Neural cell (in vitro differentiated cells): ENCODE data around the gene THADA. TPM values are rescaled to one million over a fixed set of nuclear protein-coding genes. Genes with fewer than 3 reads are reported as not detected.

Experiments used
- H2AFZ ChIP-seq: fragments of 200-600, 300-800 bp; sonication (generic), shearing (Covaris generic); 2 replicates; pipeline ENCODE4 v1.6.0; 2014; ENCODE audit warnings: low read depth, mild to moderate bottlenecking, antibody characterized with exemption, low read length, moderate library complexity
- H3F3A ChIP-seq: fragments of 200-600 bp; shearing (Covaris generic); 2 replicates; pipeline ENCODE4 v1.6.1; 2016; ENCODE audit warnings: mild to moderate bottlenecking, moderate library complexity, mixed read lengths, antibody characterized with exemption, low read length; ENCODE audit not compliant: insufficient read depth, poor library complexity, severe bottlenecking
- H3K27ac ChIP-seq: fragments of 200-600, 300-800 bp; sonication (generic), shearing (Covaris generic); 2 replicates; pipeline ENCODE4 v1.5.1; 2014; ENCODE audit warnings: mild to moderate bottlenecking, low read length, moderate library complexity
- H3K27me3 ChIP-seq: fragments of 300-800, 200-600 bp; sonication (generic), shearing (Covaris generic); 2 replicates; pipeline ENCODE4 v1.6.0; 2014; ENCODE audit warnings: mild to moderate bottlenecking, low read depth, low read length, moderate library complexity; ENCODE audit not compliant: insufficient read depth
- H3K36me3 ChIP-seq: fragments of 300-800, 200-600 bp; sonication (generic), shearing (Covaris generic); 2 replicates; pipeline ENCODE4 v1.5.1; 2014; ENCODE audit warnings: mild to moderate bottlenecking, antibody characterized with exemption, low read length, moderate library complexity; ENCODE audit not compliant: insufficient read depth
- H3K4me2 ChIP-seq: fragments of 300-800, 200-600 bp; sonication (generic), shearing (Covaris generic); 2 replicates; pipeline ENCODE4 v1.6.0; 2014; ENCODE audit warnings: mild to moderate bottlenecking, low read length
- H3K4me3 ChIP-seq: fragments of 300-800, 200-600 bp; sonication (generic), shearing (Covaris generic); 2 replicates; pipeline ENCODE4 v1.5.1; 2014; ENCODE audit warnings: mild to moderate bottlenecking, low read length, moderate library complexity
- H3K79me2 ChIP-seq: fragments of 200-600 bp; shearing (Covaris generic); replicated peaks from 2 replicates; pipeline ENCODE4 v1.6.0; 2014; ENCODE audit warnings: mild to moderate bottlenecking, low read length, moderate library complexity; ENCODE audit not compliant: insufficient read depth
- H3K9ac ChIP-seq: fragments of 300-800, 200-600 bp; sonication (generic), shearing (Covaris generic); 2 replicates; pipeline ENCODE4 v1.6.1; 2016; ENCODE audit warnings: mild to moderate bottlenecking, low read length, mixed read lengths
- H3K9me2 ChIP-seq: fragments of 200-600 bp; shearing (Covaris generic); 2 replicates; pipeline ENCODE4 v1.6.1; 2016; ENCODE audit warnings: mild to moderate bottlenecking, low read length, mixed read lengths; ENCODE audit not compliant: insufficient read depth
- H3K9me3 ChIP-seq: fragments of 200-600, 300-800 bp; sonication (generic), shearing (Covaris generic); 2 replicates; pipeline ENCODE4 v1.6.1; 2016; ENCODE audit warnings: mild to moderate bottlenecking, mixed run types, low read length, moderate library complexity, mixed read lengths
- H4K20me1 ChIP-seq: fragments of 200-600 bp; shearing (Covaris generic); 2 replicates; pipeline ENCODE4 v1.6.1; 2016; ENCODE audit warnings: mild to moderate bottlenecking, mixed run types; ENCODE audit not compliant: insufficient read depth
- EP300 ChIP-seq: fragments of 450-650 bp; conservative IDR thresholded peaks from 2 replicates; pipeline ENCODE4 v1.6.1; 2014; ENCODE audit warnings: antibody characterized with exemption, mild to moderate bottlenecking, moderate library complexity; ENCODE audit not compliant: poor library complexity, severe bottlenecking
- EZH2 ChIP-seq: fragments of 200-600, 300-800 bp; shearing (Covaris generic), sonication (generic); IDR thresholded peaks from 2 replicates; pipeline ENCODE4 v1.6.1; 2014; ENCODE audit warnings: antibody characterized with exemption, low read length, borderline replicate concordance, mild to moderate bottlenecking; ENCODE audit not compliant: insufficient read depth, poor library complexity, severe bottlenecking
- MXI1 ChIP-seq: fragments of 450-650 bp; conservative IDR thresholded peaks from 2 replicates; pipeline ENCODE4 v1.6.1; 2014; ENCODE audit warnings: antibody characterized with exemption, mild to moderate bottlenecking; ENCODE audit not compliant: poor library complexity, severe bottlenecking
- POLR2AphosphoS5 ChIP-seq: IDR thresholded peaks from 2 replicates; pipeline ENCODE4 v1.6.1; 2012
- RAD21 ChIP-seq: fragments of 450-650 bp; conservative IDR thresholded peaks from 2 replicates; pipeline ENCODE4 v1.6.1; 2014; ENCODE audit warnings: antibody characterized with exemption, mild to moderate bottlenecking, moderate library complexity
- SMC3 ChIP-seq: fragments of 450-650 bp; conservative IDR thresholded peaks from 2 replicates; pipeline ENCODE4 v1.6.1; 2014; ENCODE audit warnings: antibody characterized with exemption, mild to moderate bottlenecking, moderate library complexity; ENCODE audit not compliant: poor library complexity
- TAF1 ChIP-seq: IDR thresholded peaks from 2 replicates; pipeline ENCODE4 v1.6.1; 2012; ENCODE audit warnings: low read depth
- polyA plus RNA-seq: library from polyadenylated mRNA; depleted of rRNA; stranded (reverse); fragments of >200 nt; gene quantifications from 2 replicates; pipeline ENCODE4 v1.2.3, GENCODE V29; 2014
- TF ChIP-seq, protein P1 (sequence below): fragments of 450-650 bp; IDR thresholded peaks from 2 replicates; pipeline ENCODE4 v1.5.1; 2014; ENCODE audit warnings: antibody characterized with exemption, mild to moderate bottlenecking, moderate library complexity; ENCODE audit not compliant: poor library complexity, severe bottlenecking
- TF ChIP-seq, protein P2 (sequence below): IDR thresholded peaks from 2 replicates; pipeline ENCODE4 v1.6.1; 2012; ENCODE audit warnings: borderline replicate concordance

THADA gene
- polyA plus RNA-seq, 1 donor from 2014 or later, result 8.5 TPM

DNA sequence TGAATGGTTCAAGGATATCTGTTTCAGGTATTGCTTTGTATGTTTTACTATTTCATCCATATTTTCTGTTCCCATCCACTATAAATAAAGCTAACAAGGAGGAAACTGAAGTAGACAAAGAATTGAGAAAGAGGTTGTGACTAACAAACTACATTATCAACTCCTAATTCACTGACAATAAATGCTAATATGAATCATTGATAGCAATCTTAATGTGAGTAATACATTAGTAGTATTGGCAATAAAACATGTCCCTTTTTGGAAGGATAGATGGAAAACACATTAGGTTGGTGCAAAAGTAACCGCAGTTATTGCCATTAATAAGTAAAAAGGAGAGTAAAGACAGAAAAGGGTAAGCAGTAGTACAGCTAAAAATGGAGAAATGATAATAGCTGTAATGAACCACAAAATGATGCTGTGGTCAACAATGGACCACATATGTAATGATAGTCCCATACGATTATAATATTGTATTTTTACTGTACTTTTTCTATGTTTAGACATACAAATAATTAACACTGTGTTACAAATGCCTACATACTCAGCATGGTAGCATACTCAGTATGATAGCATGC lies 104.7 kb downstream of the THADA start:
- no peaks in the 10 kb centered on the region for H3K36me3 ChIP-seq
- no peaks in the 10 kb centered on the region for H3F3A ChIP-seq
- H3K79me2 ChIP-seq, result no peaks in the 10 kb centered on the region
- H3K4me3 ChIP-seq, result no peak overlapping the region
- H3K27me3 ChIP-seq, result no peaks in the 10 kb centered on the region
- H3K4me2 ChIP-seq, result no peak overlapping the region
- no peaks in the 10 kb centered on the region for H3K9me2 ChIP-seq
- H2AFZ ChIP-seq, result no peak overlapping the region
- TF ChIP-seq, protein P1, sequence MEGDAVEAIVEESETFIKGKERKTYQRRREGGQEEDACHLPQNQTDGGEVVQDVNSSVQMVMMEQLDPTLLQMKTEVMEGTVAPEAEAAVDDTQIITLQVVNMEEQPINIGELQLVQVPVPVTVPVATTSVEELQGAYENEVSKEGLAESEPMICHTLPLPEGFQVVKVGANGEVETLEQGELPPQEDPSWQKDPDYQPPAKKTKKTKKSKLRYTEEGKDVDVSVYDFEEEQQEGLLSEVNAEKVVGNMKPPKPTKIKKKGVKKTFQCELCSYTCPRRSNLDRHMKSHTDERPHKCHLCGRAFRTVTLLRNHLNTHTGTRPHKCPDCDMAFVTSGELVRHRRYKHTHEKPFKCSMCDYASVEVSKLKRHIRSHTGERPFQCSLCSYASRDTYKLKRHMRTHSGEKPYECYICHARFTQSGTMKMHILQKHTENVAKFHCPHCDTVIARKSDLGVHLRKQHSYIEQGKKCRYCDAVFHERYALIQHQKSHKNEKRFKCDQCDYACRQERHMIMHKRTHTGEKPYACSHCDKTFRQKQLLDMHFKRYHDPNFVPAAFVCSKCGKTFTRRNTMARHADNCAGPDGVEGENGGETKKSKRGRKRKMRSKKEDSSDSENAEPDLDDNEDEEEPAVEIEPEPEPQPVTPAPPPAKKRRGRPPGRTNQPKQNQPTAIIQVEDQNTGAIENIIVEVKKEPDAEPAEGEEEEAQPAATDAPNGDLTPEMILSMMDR, result no peak
- no peak for TF ChIP-seq RAD21
- no peaks in the 10 kb centered on the region for H3K9me3 ChIP-seq
- H3K9ac ChIP-seq, result no peak overlapping the region
- H3K27ac ChIP-seq, result no peak overlapping the region
- no peaks in the 10 kb centered on the region for H4K20me1 ChIP-seq

DNA sequence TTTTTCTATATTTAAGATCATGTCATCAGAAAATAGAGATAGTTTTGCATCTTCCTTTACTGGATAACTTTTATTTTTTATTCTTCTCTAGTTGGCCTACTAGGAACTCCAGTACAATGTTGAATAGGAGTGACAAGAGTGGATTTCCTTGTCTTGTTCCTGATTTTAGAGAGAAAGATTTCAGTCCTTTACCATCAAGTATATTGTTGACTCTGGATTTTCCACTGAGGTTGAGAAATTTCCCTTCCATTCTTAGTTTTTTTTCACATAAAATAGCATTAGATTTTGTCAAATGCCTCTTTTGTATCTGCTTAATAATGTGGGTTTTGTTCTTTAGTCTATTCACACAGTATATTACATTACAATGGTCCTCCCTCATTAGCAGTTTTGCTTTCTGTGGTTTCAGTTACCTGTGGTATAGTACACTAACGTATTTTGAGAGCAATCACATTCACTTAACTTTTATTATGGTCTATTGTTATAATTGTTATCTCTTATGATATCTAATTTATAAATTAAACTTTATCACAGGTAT lies 105.5 kb downstream of the THADA start:
- TF ChIP-seq EP300 (no peak), EZH2 (no peak), POLR2AphosphoS5 (no peak)
- H3K4me3 ChIP-seq, result no peak overlapping the region
- H3K4me2 ChIP-seq, result no peak overlapping the region

DNA sequence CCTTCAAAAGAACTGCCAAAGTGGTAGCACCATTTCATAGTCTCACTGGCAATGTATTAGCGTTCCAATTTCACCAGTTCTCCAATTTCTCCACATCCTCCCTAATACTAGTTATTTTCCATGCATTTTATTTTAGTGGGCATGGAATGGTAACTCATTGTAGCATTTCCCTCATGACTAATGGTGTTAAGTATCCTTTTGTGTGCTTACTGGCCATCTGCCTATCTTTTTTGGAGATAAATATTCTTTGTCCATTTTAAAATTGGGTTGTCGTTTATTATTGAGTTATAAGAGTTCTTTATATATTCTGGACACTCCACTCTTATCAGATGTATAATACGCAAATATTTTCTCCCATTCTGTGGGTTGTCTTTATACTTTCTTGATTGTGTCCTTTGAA lies 107.1 kb downstream of the THADA start:
- H3K36me3 ChIP-seq, result no peaks in the 10 kb centered on the region
- H2AFZ ChIP-seq, result no peak overlapping the region
- H3K4me3 ChIP-seq, result no peak overlapping the region
- H3K9me3 ChIP-seq, result no peaks in the 10 kb centered on the region
- no peaks in the 10 kb centered on the region for H3K9me2 ChIP-seq
- H4K20me1 ChIP-seq, result no peaks in the 10 kb centered on the region
- H3K27ac ChIP-seq, result no peak overlapping the region
- no peaks in the 10 kb centered on the region for H3F3A ChIP-seq
- H3K4me2 ChIP-seq, result no peak overlapping the region
- TF ChIP-seq TAF1 (no peak), EP300 (no peak), RAD21 (no peak), MXI1 (no peak), SMC3 (no peak), POLR2AphosphoS5 (no peak), EZH2 (no peak)
- TF ChIP-seq, protein P1, result no peak
- TF ChIP-seq, protein P2, sequence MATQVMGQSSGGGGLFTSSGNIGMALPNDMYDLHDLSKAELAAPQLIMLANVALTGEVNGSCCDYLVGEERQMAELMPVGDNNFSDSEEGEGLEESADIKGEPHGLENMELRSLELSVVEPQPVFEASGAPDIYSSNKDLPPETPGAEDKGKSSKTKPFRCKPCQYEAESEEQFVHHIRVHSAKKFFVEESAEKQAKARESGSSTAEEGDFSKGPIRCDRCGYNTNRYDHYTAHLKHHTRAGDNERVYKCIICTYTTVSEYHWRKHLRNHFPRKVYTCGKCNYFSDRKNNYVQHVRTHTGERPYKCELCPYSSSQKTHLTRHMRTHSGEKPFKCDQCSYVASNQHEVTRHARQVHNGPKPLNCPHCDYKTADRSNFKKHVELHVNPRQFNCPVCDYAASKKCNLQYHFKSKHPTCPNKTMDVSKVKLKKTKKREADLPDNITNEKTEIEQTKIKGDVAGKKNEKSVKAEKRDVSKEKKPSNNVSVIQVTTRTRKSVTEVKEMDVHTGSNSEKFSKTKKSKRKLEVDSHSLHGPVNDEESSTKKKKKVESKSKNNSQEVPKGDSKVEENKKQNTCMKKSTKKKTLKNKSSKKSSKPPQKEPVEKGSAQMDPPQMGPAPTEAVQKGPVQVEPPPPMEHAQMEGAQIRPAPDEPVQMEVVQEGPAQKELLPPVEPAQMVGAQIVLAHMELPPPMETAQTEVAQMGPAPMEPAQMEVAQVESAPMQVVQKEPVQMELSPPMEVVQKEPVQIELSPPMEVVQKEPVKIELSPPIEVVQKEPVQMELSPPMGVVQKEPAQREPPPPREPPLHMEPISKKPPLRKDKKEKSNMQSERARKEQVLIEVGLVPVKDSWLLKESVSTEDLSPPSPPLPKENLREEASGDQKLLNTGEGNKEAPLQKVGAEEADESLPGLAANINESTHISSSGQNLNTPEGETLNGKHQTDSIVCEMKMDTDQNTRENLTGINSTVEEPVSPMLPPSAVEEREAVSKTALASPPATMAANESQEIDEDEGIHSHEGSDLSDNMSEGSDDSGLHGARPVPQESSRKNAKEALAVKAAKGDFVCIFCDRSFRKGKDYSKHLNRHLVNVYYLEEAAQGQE, result no peak
- H3K79me2 ChIP-seq, result no peaks in the 10 kb centered on the region
- H3K9ac ChIP-seq, result no peak overlapping the region
- H3K27me3 ChIP-seq, result no peaks in the 10 kb centered on the region

More for the DNA sequence above, 105.5 kb downstream of the THADA start:
- no peaks in the 10 kb centered on the region for H4K20me1 ChIP-seq
- no peaks in the 10 kb centered on the region for H3F3A ChIP-seq
- H3K36me3 ChIP-seq, result no peaks in the 10 kb centered on the region
- H3K9me2 ChIP-seq, result no peaks in the 10 kb centered on the region
- H3K9me3 ChIP-seq, result no peaks in the 10 kb centered on the region
- no peaks in the 10 kb centered on the region for H3K27me3 ChIP-seq
- H2AFZ ChIP-seq, result no peak overlapping the region
- H3K79me2 ChIP-seq, result no peaks in the 10 kb centered on the region
- no peak overlapping the region for H3K27ac ChIP-seq
- no peak overlapping the region for H3K9ac ChIP-seq
